Measurements from ENCODE around the gene ELL2.

- TF ChIP-seq, protein P1, sequence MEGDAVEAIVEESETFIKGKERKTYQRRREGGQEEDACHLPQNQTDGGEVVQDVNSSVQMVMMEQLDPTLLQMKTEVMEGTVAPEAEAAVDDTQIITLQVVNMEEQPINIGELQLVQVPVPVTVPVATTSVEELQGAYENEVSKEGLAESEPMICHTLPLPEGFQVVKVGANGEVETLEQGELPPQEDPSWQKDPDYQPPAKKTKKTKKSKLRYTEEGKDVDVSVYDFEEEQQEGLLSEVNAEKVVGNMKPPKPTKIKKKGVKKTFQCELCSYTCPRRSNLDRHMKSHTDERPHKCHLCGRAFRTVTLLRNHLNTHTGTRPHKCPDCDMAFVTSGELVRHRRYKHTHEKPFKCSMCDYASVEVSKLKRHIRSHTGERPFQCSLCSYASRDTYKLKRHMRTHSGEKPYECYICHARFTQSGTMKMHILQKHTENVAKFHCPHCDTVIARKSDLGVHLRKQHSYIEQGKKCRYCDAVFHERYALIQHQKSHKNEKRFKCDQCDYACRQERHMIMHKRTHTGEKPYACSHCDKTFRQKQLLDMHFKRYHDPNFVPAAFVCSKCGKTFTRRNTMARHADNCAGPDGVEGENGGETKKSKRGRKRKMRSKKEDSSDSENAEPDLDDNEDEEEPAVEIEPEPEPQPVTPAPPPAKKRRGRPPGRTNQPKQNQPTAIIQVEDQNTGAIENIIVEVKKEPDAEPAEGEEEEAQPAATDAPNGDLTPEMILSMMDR (IDR thresholded peaks at IDR 0.05) = no peak
- TF ChIP-seq TEAD4 (IDR thresholded peaks at IDR 0.05; ENCODE audit: borderline replicate concordance, insufficient read depth) = no peak
- no peak for TF ChIP-seq SMC3 (IDR thresholded peaks at IDR 0.05; ENCODE audit: low read depth, low read length)
- no peak for TF ChIP-seq IRF3 (IDR thresholded peaks at IDR 0.05; ENCODE audit: low read depth, low read length)
- no peak for TF ChIP-seq FOXM1 (IDR thresholded peaks at IDR 0.05; ENCODE audit: low read depth)
- TF ChIP-seq GABPA (IDR thresholded peaks at IDR 0.05; ENCODE audit: low read depth) = no peak
- no peak for TF ChIP-seq EP300 (IDR thresholded peaks at IDR 0.05; ENCODE audit: borderline replicate concordance in 1 of 2, low read depth in 1 of 2, low read length in 1 of 2)
- TF ChIP-seq ELF1 (IDR thresholded peaks at IDR 0.05) = no peak
Observed at GRCh38 chr5:95975703-95976102, 14.1 kb upstream of the ELL2 start.

All from SK-N-SH (cell line).